A549 (cell line): ENCODE measurements around the gene ACTL7B.

Source experiments
- ATOH8 ChIP-seq: fragments of 250-450 bp; sonication (Bioruptor Pico); IDR thresholded peaks from 2 replicates; pipeline ENCODE4 v1.5.0; 2020; ENCODE audit warnings: low read depth, mild to moderate bottlenecking, moderate library complexity
- CEBPB ChIP-seq, 2 experiments: fragments of >200 bp in 1 of 2; sonication (Bioruptor Twin) in 1 of 2; formaldehyde crosslinking in 1 of 2; IDR thresholded peaks; 2 replicates each; pipeline ENCODE4 v1.6.1; 2012 to 2016
- CTCF ChIP-seq: fragments of >200 bp; sonication (Bioruptor Twin); formaldehyde crosslinking; IDR thresholded peaks from 3 replicates; pipeline ENCODE4 v1.5.1; 2016
- EP300 ChIP-seq, 2 experiments: fragments of >200 bp; sonication (Bioruptor Twin); formaldehyde crosslinking; IDR thresholded peaks; 2 replicates in 1 of 2; 3 replicates in 1 of 2; pipeline ENCODE4 v1.6.1; 2016 to 2017
- JUN ChIP-seq, 2 experiments: fragments of >200 bp; sonication (Bioruptor Twin); formaldehyde crosslinking; IDR thresholded peaks; 2 replicates in 1 of 2; 3 replicates in 1 of 2; pipeline ENCODE4 v1.6.1; 2016 to 2017
- POLR2A ChIP-seq: IDR thresholded peaks from 2 replicates; pipeline ENCODE4 v1.6.1; 2012; ENCODE audit warnings: mild to moderate bottlenecking, low read length

GRCh38 chr9:108883085-108883484 is 27.3 kb upstream of the ACTL7B start:
- no peak for TF ChIP-seq ATOH8 (CRISPR knock-in tag)
- no peak for TF ChIP-seq CTCF
- TF ChIP-seq CEBPB (IDR thresholded peaks at IDR 0.05), result no peak
- TF ChIP-seq POLR2A, result no peak
- TF ChIP-seq JUN (IDR thresholded peaks at IDR 0.05), result no peak
- TF ChIP-seq EP300 (IDR thresholded peaks at IDR 0.05), result no peak
